SU-DHL-6 (cell line): Measurements from ENCODE around the gene ZMIZ1.

ENCODE experiments used
- H2AFZ ChIP-seq: fragments of 200-600 bp; sonication (generic); 2 replicates; pipeline ENCODE4 v1.6.1; 2014; ENCODE audit warnings: low read depth, mild to moderate bottlenecking, moderate library complexity, mixed read lengths, antibody characterized with exemption, low read length; ENCODE audit not compliant: severe bottlenecking
- H3F3A ChIP-seq: fragments of 200-600 bp; shearing (Covaris generic); 2 replicates; pipeline ENCODE4 v1.6.0; 2016; ENCODE audit warnings: antibody characterized with exemption, mild to moderate bottlenecking; ENCODE audit not compliant: insufficient read depth
- H3K27ac ChIP-seq: fragments of 200-600 bp; sonication (generic); 2 replicates; pipeline ENCODE4 v1.5.1; 2016; ENCODE audit warnings: low read depth, mild to moderate bottlenecking, low read length, moderate library complexity, mixed read lengths
- H3K27me3 ChIP-seq: fragments of 200-600 bp; sonication (generic), shearing (Covaris generic); 2 replicates; pipeline ENCODE4 v1.6.0; 2014; ENCODE audit warnings: mild to moderate bottlenecking, low read length
- H3K36me3 ChIP-seq: fragments of 200-600 bp; sonication (generic); 2 replicates; pipeline ENCODE4 v1.6.1; 2014; ENCODE audit warnings: mild to moderate bottlenecking, low read length, mixed read lengths
- H3K4me2 ChIP-seq: fragments of 300-600, 200-600 bp; shearing (Covaris generic), sonication (generic); 2 replicates; pipeline ENCODE4 v1.6.0; 2014; ENCODE audit warnings: low read length, low read depth, mild to moderate bottlenecking; ENCODE audit not compliant: poor library complexity, severe bottlenecking
- H3K4me3 ChIP-seq: fragments of 200-600 bp; sonication (generic); 2 replicates; pipeline ENCODE4 v1.5.1; 2014; ENCODE audit warnings: antibody characterized with exemption, low read length, mild to moderate bottlenecking, mixed read lengths; ENCODE audit not compliant: insufficient read depth, poor library complexity, severe bottlenecking
- H3K79me2 ChIP-seq: fragments of 200-600 bp; sonication (generic); 2 replicates; pipeline ENCODE4 v1.6.1; 2014; ENCODE audit warnings: mild to moderate bottlenecking, low read length, moderate library complexity; ENCODE audit not compliant: insufficient read depth
- H3K9ac ChIP-seq: fragments of 200-600 bp; sonication (generic); 2 replicates; pipeline ENCODE4 v1.7.0; 2014; ENCODE audit warnings: mild to moderate bottlenecking, low read length
- H3K9me2 ChIP-seq: fragments of 200-600 bp; sonication (generic); replicated peaks from 2 replicates; pipeline ENCODE4 v1.6.1; 2014; ENCODE audit warnings: low read length; ENCODE audit not compliant: insufficient read depth
- H3K9me3 ChIP-seq: fragments of 200-600 bp; sonication (generic); 2 replicates; pipeline ENCODE4 v1.6.1; 2014; ENCODE audit warnings: low read length, mixed read lengths; ENCODE audit not compliant: insufficient read depth
- H4K20me1 ChIP-seq: fragments of 200-600 bp; sonication (generic); 2 replicates; pipeline ENCODE4 v1.6.1; 2014; ENCODE audit warnings: low read depth, mild to moderate bottlenecking, antibody characterized with exemption, low read length, moderate library complexity, mixed read lengths
- EZH2phosphoT487 ChIP-seq: fragments of 200-600 bp; sonication (generic), shearing (Covaris generic); conservative IDR thresholded peaks from 2 replicates; pipeline ENCODE4 v1.6.1; 2018; ENCODE audit warnings: mild to moderate bottlenecking, antibody characterized with exemption, low read length, moderate library complexity, mixed read lengths
- TF ChIP-seq, protein P1 (sequence below): fragments of 200-600 bp; sonication (generic); IDR thresholded peaks from one replicate; pipeline ENCODE4 v1.5.1; 2017; ENCODE audit warnings: antibody characterized with exemption, mild to moderate bottlenecking, low read length, moderate library complexity; ENCODE audit not compliant: insufficient read depth, poor library complexity, severe bottlenecking

The ZMIZ1 gene

DNA sequence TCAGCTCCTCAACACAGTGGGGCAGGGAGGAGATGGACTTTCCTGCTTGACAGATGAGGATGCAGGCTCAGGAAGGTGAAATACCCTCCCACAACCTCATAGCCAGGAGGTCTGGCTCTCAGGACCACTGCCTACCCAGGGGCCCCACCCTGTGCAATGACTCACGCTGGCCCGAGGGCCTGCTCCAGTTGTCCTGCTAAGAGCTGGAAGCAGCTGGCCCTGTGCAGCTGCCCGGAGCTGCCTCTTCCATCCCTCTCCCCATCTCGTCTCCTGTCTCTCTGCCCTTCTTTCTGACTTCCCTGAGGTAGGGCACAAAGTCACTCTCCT lies 123.9 kb downstream of the ZMIZ1 start:
- Histone ChIP-seq H3F3A (no peaks in the 10 kb centered on the region), H3K36me3 (no peaks in the 10 kb centered on the region), H3K9me2 (no peaks in the 10 kb centered on the region), H4K20me1 (no peaks in the 10 kb centered on the region), H3K9me3 (no peaks in the 10 kb centered on the region), H3K9ac (no peak overlapping the region), H3K4me3 (no peak overlapping the region), H3K27ac (no peak overlapping the region), H3K4me2 (no peak overlapping the region), H3K79me2 (no peaks in the 10 kb centered on the region), H3K27me3 (no peaks in the 10 kb centered on the region), H2AFZ (no peak overlapping the region)
- no peak for TF ChIP-seq EZH2phosphoT487
- TF ChIP-seq, protein P1, sequence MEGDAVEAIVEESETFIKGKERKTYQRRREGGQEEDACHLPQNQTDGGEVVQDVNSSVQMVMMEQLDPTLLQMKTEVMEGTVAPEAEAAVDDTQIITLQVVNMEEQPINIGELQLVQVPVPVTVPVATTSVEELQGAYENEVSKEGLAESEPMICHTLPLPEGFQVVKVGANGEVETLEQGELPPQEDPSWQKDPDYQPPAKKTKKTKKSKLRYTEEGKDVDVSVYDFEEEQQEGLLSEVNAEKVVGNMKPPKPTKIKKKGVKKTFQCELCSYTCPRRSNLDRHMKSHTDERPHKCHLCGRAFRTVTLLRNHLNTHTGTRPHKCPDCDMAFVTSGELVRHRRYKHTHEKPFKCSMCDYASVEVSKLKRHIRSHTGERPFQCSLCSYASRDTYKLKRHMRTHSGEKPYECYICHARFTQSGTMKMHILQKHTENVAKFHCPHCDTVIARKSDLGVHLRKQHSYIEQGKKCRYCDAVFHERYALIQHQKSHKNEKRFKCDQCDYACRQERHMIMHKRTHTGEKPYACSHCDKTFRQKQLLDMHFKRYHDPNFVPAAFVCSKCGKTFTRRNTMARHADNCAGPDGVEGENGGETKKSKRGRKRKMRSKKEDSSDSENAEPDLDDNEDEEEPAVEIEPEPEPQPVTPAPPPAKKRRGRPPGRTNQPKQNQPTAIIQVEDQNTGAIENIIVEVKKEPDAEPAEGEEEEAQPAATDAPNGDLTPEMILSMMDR = no peak

DNA sequence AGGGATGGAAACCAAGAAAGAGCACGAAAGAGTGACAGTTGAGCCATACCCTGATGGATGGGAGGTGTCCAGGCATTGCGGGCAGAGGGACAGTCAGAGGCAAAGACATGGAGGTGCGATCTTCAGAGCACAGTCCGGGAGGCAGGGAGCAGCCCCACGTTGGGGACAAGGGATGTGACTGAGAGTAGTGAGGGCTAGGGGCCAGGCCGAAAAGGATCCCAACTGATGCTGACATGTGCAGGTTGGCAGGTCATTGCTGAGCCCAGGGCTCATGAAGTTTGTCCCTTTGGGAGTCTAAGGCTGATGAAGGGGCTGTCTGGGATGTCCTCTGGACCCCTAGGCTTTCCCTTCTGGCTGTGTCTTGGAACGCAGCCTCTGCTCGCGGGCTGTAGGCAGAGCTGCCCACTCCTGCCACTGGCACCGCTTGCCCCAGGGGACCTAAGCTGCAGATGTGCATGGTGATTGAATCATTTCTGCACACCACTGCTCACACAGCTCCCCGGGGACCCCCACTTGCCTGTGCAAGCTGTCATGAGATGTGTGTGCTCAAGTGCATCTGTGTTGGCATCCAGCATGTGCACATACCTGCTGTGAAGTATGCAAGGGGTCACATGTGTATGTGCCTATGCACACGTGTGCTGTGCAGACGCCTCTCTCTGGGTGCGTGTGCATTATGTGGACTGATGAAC lies 125.1 kb downstream of the ZMIZ1 start:
- no peak overlapping the region for H3K27ac ChIP-seq
- H3K9me3 ChIP-seq = no peaks in the 10 kb centered on the region
- no peak overlapping the region for H3K4me2 ChIP-seq
- H3K9ac ChIP-seq = no peak overlapping the region
- no peaks in the 10 kb centered on the region for H3F3A ChIP-seq
- no peaks in the 10 kb centered on the region for H3K79me2 ChIP-seq
- no peaks in the 10 kb centered on the region for H4K20me1 ChIP-seq
- no peaks in the 10 kb centered on the region for H3K9me2 ChIP-seq
- no peaks in the 10 kb centered on the region for H3K36me3 ChIP-seq
- TF ChIP-seq EZH2phosphoT487 = no peak
- TF ChIP-seq, protein P1 = no peak
- no peak overlapping the region for H3K4me3 ChIP-seq
- H2AFZ ChIP-seq = no peak overlapping the region
- no peaks in the 10 kb centered on the region for H3K27me3 ChIP-seq

DNA sequence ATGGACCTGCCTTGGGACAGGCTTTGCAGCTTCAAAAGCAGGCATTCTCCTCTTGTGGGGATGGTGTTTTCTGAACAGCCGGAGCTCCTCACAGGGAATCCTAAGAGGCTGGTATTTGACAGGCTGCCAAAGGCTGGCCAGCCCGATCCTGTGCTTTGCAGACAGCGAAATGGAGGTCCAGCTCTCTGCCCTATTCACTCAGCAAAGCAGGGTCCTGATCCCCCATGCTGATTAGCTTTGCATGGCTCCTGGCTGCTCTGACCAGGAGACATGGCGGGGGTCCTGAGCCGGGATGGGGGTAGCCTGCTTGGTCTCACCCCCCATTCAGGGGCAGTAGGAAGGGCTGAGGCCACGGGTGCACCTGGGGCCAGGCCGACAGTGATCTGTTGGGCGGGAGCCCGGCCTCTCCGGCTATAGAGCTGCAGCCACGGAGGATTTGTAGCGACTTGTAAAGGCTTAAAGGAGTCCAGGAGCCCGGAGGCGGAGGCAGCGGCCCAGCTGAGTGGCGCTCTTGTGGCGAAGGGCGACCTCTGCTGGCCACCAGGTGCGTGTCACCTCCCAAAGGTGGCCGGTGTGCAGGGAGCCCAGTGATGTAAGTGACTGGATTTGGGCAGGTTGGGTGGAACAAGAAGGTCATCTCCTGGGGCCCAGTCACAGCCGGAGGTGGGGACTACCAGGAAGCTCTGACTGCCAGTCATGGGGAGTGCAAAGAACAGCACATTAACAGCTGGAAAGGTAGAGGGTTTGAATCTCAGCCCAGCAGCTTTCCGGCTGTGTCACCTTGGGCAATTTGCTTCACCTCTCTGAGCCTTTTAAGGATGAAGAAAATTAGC lies 126.5 kb downstream of the ZMIZ1 start:
- H3K27ac ChIP-seq = no peak overlapping the region
- TF ChIP-seq, protein P1 = peak; percentile 88
- no peak for TF ChIP-seq EZH2phosphoT487
- H3K36me3 ChIP-seq = no peaks in the 10 kb centered on the region
- no peak overlapping the region for H3K4me2 ChIP-seq
- no peaks in the 10 kb centered on the region for H3F3A ChIP-seq
- no peaks in the 10 kb centered on the region for H3K9me3 ChIP-seq
- no peak overlapping the region for H3K4me3 ChIP-seq
- no peaks in the 10 kb centered on the region for H3K27me3 ChIP-seq
- no peaks in the 10 kb centered on the region for H3K9me2 ChIP-seq
- no peak overlapping the region for H3K9ac ChIP-seq
- H2AFZ ChIP-seq = no peak overlapping the region
- H4K20me1 ChIP-seq = no peaks in the 10 kb centered on the region
- no peaks in the 10 kb centered on the region for H3K79me2 ChIP-seq
